ENCODE results near the gene LIG3. TPM values are rescaled to one million over a fixed set of nuclear protein-coding genes. Genes with fewer than 3 reads are reported as not detected.

The LIG3 gene
- total and polyA plus RNA-seq, 2 donors (not counting 1 experiment from before 2014, with no cell fraction given), result 19.4 to 28.2 TPM

GRCh38 chr17:35046740-35047283, 66.5 kb downstream of the LIG3 start:
- H3K4me3 ChIP-seq (replicated peaks in 1 of 4; ENCODE audit: control extremely low read depth in 1 of 4, insufficient read depth in 1 of 4, low read depth in 3 of 4, low read length in 4 of 4), result no peak overlapping the region
- no peak overlapping the region for H3K27ac ChIP-seq (ENCODE audit: insufficient read depth, low read length)
- H3K9ac ChIP-seq (ENCODE audit: insufficient read depth, low read length), result no peak overlapping the region
- peaks cover under 1% of the 10 kb centered on the region for H3K4me1 ChIP-seq (ENCODE audit: control insufficient read depth, extremely low read depth, insufficient read depth, low read length)
- H4K20me1 ChIP-seq (ENCODE audit: control insufficient read depth, extremely low read depth, insufficient read depth, low read length), result no peaks in the 10 kb centered on the region
- no peak overlapping the region for H3K4me2 ChIP-seq (ENCODE audit: extremely low read depth, insufficient read depth, low read length)
- TF ChIP-seq EZH2 (IDR thresholded peaks at IDR 0.05; ENCODE audit: low read length, missing control alignments), result no peak
- no peak overlapping the region for H2AFZ ChIP-seq (ENCODE audit: low read length)
- no peaks in the 10 kb centered on the region for H3K9me3 ChIP-seq (ENCODE audit: control insufficient read depth, insufficient read depth, low read depth, low read length)
- peak; percentile 30 to 91 for DNase-seq (ENCODE audit: low read depth in 2 of 2)
- H3K79me2 ChIP-seq (ENCODE audit: control insufficient read depth, insufficient read depth, low read length), result peaks cover 18% of the 10 kb centered on the region
- no peaks in the 10 kb centered on the region for H3K36me3 ChIP-seq (ENCODE audit: control insufficient read depth, insufficient read depth, low read length)
- H3K27me3 ChIP-seq (ENCODE audit: control insufficient read depth, insufficient read depth, low read length), result no peaks in the 10 kb centered on the region

DNA sequence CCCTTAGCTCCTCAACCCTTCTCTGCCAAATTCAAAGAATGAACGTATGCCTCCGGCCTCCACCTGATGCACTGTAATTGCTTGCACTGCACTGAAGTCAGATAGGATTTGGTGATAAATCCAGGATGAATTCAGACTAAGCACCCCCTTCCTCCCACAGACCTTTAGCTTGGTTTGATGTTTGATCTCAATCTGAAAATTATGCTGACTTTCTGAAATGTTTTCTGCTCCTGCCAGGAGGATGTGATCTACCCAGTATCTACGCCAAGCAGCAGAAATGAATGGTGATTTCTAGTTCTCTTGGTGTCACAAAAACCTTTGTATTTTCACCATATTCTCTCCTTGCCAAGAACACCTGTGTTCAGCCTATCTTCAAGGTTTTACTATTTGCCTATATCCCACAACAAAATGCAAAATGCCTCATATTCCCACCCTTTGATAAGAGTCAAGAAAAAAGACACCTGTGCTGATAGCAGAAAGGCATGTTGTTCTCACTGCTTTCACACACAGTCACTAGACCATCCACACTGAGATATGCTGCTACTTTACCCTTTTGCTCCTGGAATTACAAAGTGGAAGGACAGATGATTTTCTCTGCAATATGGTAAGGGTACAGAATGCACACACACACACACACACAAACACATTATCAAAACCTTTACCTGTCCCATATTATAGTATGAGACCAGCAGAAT, 68.5 kb downstream of the LIG3 start:
- peaks cover 18% of the 10 kb centered on the region for H3K79me2 ChIP-seq (ENCODE audit: control insufficient read depth, insufficient read depth, low read length)
- no peaks in the 10 kb centered on the region for H3K27me3 ChIP-seq (ENCODE audit: control insufficient read depth, insufficient read depth, low read length)
- TF ChIP-seq, protein P1, sequence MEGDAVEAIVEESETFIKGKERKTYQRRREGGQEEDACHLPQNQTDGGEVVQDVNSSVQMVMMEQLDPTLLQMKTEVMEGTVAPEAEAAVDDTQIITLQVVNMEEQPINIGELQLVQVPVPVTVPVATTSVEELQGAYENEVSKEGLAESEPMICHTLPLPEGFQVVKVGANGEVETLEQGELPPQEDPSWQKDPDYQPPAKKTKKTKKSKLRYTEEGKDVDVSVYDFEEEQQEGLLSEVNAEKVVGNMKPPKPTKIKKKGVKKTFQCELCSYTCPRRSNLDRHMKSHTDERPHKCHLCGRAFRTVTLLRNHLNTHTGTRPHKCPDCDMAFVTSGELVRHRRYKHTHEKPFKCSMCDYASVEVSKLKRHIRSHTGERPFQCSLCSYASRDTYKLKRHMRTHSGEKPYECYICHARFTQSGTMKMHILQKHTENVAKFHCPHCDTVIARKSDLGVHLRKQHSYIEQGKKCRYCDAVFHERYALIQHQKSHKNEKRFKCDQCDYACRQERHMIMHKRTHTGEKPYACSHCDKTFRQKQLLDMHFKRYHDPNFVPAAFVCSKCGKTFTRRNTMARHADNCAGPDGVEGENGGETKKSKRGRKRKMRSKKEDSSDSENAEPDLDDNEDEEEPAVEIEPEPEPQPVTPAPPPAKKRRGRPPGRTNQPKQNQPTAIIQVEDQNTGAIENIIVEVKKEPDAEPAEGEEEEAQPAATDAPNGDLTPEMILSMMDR (conservative IDR thresholded peaks at IDR 0.05 in 1 of 2, IDR thresholded peaks at IDR 0.05 in 1 of 2; ENCODE audit: low read depth in 1 of 2, low read length in 2 of 2), result no peak
- TF ChIP-seq EZH2 (IDR thresholded peaks at IDR 0.05; ENCODE audit: low read length, missing control alignments), result no peak
- no peaks in the 10 kb centered on the region for H3K36me3 ChIP-seq (ENCODE audit: control insufficient read depth, insufficient read depth, low read length)
- H4K20me1 ChIP-seq (ENCODE audit: control insufficient read depth, extremely low read depth, insufficient read depth, low read length), result no peaks in the 10 kb centered on the region
- no peak overlapping the region for H3K9ac ChIP-seq (ENCODE audit: insufficient read depth, low read length)
- no peak overlapping the region for H3K4me3 ChIP-seq (replicated peaks in 1 of 4; ENCODE audit: control extremely low read depth in 1 of 4, insufficient read depth in 1 of 4, low read depth in 3 of 4, low read length in 4 of 4)
- no peak overlapping the region for H3K27ac ChIP-seq (ENCODE audit: insufficient read depth, low read length)
- peaks cover 7% of the 10 kb centered on the region for H3K4me1 ChIP-seq (ENCODE audit: control insufficient read depth, extremely low read depth, insufficient read depth, low read length)
- no peaks in the 10 kb centered on the region for H3K9me3 ChIP-seq (ENCODE audit: control insufficient read depth, insufficient read depth, low read depth, low read length)
- H3K4me2 ChIP-seq (ENCODE audit: extremely low read depth, insufficient read depth, low read length), result no peak overlapping the region
- no peak overlapping the region for H2AFZ ChIP-seq (ENCODE audit: low read length)
- no peak for DNase-seq (ENCODE audit: low read depth in 2 of 2)

DNA sequence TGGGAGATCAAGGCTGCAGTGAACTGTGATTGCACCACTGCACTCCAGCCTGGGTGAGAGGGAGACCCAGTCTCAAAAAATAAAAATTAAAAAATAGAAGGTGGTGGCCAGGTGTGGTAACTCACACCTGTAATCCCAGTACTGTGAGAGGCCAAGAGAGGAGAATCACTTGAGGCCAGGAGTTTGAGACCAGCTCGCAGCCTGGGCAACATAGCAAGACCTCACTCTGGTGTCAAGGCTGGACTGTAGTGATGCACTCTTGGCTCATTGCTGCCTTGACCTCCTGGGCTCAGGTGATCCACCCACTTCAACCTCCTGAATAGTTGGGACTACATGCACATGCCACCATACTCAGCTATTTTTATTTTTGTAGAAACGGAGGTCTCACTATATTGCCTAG, 69.9 kb downstream of the LIG3 start:
- Histone ChIP-seq H3K9me3 (ENCODE audit: control insufficient read depth, insufficient read depth, low read depth, low read length) (no peaks in the 10 kb centered on the region), H3K4me1 (ENCODE audit: control insufficient read depth, extremely low read depth, insufficient read depth, low read length) (peaks cover 7% of the 10 kb centered on the region), H3K27me3 (ENCODE audit: control insufficient read depth, insufficient read depth, low read length) (no peaks in the 10 kb centered on the region), H3K36me3 (ENCODE audit: control insufficient read depth, insufficient read depth, low read length) (no peaks in the 10 kb centered on the region), H3K4me3 (replicated peaks in 1 of 4; ENCODE audit: control extremely low read depth in 1 of 4, insufficient read depth in 1 of 4, low read depth in 3 of 4, low read length in 4 of 4) (no peak overlapping the region), H3K4me2 (ENCODE audit: extremely low read depth, insufficient read depth, low read length) (no peak overlapping the region), H2AFZ (ENCODE audit: low read length) (no peak overlapping the region), H4K20me1 (ENCODE audit: control insufficient read depth, extremely low read depth, insufficient read depth, low read length) (no peaks in the 10 kb centered on the region), H3K79me2 (ENCODE audit: control insufficient read depth, insufficient read depth, low read length) (peaks cover 18% of the 10 kb centered on the region), H3K9ac (ENCODE audit: insufficient read depth, low read length) (no peak overlapping the region), H3K27ac (ENCODE audit: insufficient read depth, low read length) (no peak overlapping the region)
- TF ChIP-seq EZH2 (IDR thresholded peaks at IDR 0.05; ENCODE audit: low read length, missing control alignments), result no peak
- TF ChIP-seq, protein P1 (conservative IDR thresholded peaks at IDR 0.05 in 1 of 2, IDR thresholded peaks at IDR 0.05 in 1 of 2; ENCODE audit: low read depth in 1 of 2, low read length in 2 of 2), result no peak
- no peak for DNase-seq (ENCODE audit: low read depth in 2 of 2)

All from fibroblast of lung (primary cell).